IPS-20b (cell line): Measurements from ENCODE around the gene AVP.
"Not testable (repeated sequence)": the region's sequence is repeated elsewhere in the genome, so short reads cannot be mapped to it uniquely, and the experiment has no call there.

Source experiments
- H3K27ac ChIP-seq: one replicate; pipeline ENCODE4 v1.5.1; 2013; ENCODE audit warnings: low read length
- H3K27me3 ChIP-seq: 2 replicates; pipeline ENCODE4 v1.6.1; 2013; ENCODE audit warnings: mild to moderate bottlenecking, low read length, inconsistent platforms; ENCODE audit not compliant: insufficient read depth
- H3K36me3 ChIP-seq: 2 replicates; pipeline ENCODE4 v1.6.1; 2013; ENCODE audit warnings: low read depth, mild to moderate bottlenecking, inconsistent platforms, low read length, moderate library complexity; ENCODE audit not compliant: insufficient read depth
- H3K4me1 ChIP-seq: 2 replicates; pipeline ENCODE4 v1.6.1; 2013; ENCODE audit warnings: mild to moderate bottlenecking, control low read depth, inconsistent platforms, low read length, moderate library complexity; ENCODE audit not compliant: insufficient read depth
- H3K4me3 ChIP-seq: 2 replicates; pipeline ENCODE4 v1.5.1; 2013; ENCODE audit warnings: mild to moderate bottlenecking, low read length, inconsistent platforms
- H3K9ac ChIP-seq: 2 replicates; pipeline ENCODE4 v1.6.1; 2013; ENCODE audit warnings: low read depth, mild to moderate bottlenecking, inconsistent platforms, low read length, moderate library complexity
- H3K9me3 ChIP-seq: 2 replicates; pipeline ENCODE4 v1.6.1; 2013; ENCODE audit warnings: mild to moderate bottlenecking, low read depth, low read length, inconsistent platforms; ENCODE audit not compliant: insufficient read depth

The AVP gene

GRCh38 chr20:3121955-3122610 is 37.6 kb upstream of the AVP start:
- H3K27ac ChIP-seq = no peak overlapping the region
- H3K27me3 ChIP-seq = no peaks in the 10 kb centered on the region
- no peak overlapping the region for H3K9ac ChIP-seq
- peaks cover 19% of the 10 kb centered on the region for H3K9me3 ChIP-seq
- H3K36me3 ChIP-seq = peaks cover 33% of the 10 kb centered on the region
- no peak overlapping the region for H3K4me3 ChIP-seq
- no peaks in the 10 kb centered on the region for H3K4me1 ChIP-seq

GRCh38 chr20:3121271-3121911 is 36.9 kb upstream of the AVP start:
- H3K27ac ChIP-seq = no peak overlapping the region
- no peak overlapping the region for H3K4me3 ChIP-seq
- H3K36me3 ChIP-seq = peaks cover 33% of the 10 kb centered on the region
- no peak overlapping the region for H3K9ac ChIP-seq
- no peaks in the 10 kb centered on the region for H3K27me3 ChIP-seq
- no peaks in the 10 kb centered on the region for H3K4me1 ChIP-seq
- H3K9me3 ChIP-seq = peaks cover 19% of the 10 kb centered on the region

- H3K9me3 ChIP-seq = peaks cover 19% of the 10 kb centered on the region
- H3K9ac ChIP-seq = no peak overlapping the region
- H3K27me3 ChIP-seq = no peaks in the 10 kb centered on the region
- no peak overlapping the region for H3K27ac ChIP-seq
- H3K4me1 ChIP-seq = no peaks in the 10 kb centered on the region
- H3K36me3 ChIP-seq = peaks cover 33% of the 10 kb centered on the region
- H3K4me3 ChIP-seq = no peak overlapping the region
Observed at GRCh38 chr20:3119044-3119443, 34.5 kb upstream of the AVP start.

GRCh38 chr20:3117839-3118379 is 33.4 kb upstream of the AVP start:
- H3K4me3 ChIP-seq, H3K9ac ChIP-seq, H3K4me1 ChIP-seq, H3K9me3 ChIP-seq, H3K27me3 ChIP-seq, H3K27ac ChIP-seq: not testable (repeated sequence)
- peaks cover 27% of the 10 kb centered on the region for H3K36me3 ChIP-seq

GRCh38 chr20:3116341-3116740 is 31.8 kb upstream of the AVP start:
- peaks cover 11% of the 10 kb centered on the region for H3K36me3 ChIP-seq
- no peaks in the 10 kb centered on the region for H3K4me1 ChIP-seq
- no peaks in the 10 kb centered on the region for H3K27me3 ChIP-seq
- H3K9me3 ChIP-seq = no peaks in the 10 kb centered on the region
- no peak overlapping the region for H3K9ac ChIP-seq
- H3K27ac ChIP-seq = no peak overlapping the region
- H3K4me3 ChIP-seq = no peak overlapping the region

GRCh38 chr20:3115190-3116107 is 30.9 kb upstream of the AVP start:
- Histone ChIP-seq H3K27ac (no peak overlapping the region), H3K36me3 (peaks cover 4% of the 10 kb centered on the region; the same call in 1 of the 2 replicates), H3K9me3 (no peaks in the 10 kb centered on the region)

GRCh38 chr20:3111995-3112394 is 27.5 kb upstream of the AVP start:
- Histone ChIP-seq H3K9ac (no peak overlapping the region), H3K27me3 (no peaks in the 10 kb centered on the region), H3K27ac (no peak overlapping the region), H3K4me1 (no peaks in the 10 kb centered on the region), H3K9me3 (no peaks in the 10 kb centered on the region), H3K4me3 (no peak overlapping the region), H3K36me3 (no peaks in the 10 kb centered on the region)

More at GRCh38 chr20:3115190-3116107, 30.9 kb upstream of the AVP start:
- Histone ChIP-seq H3K4me1 (no peaks in the 10 kb centered on the region), H3K9ac (no peak overlapping the region), H3K4me3 (no peak overlapping the region), H3K27me3 (no peaks in the 10 kb centered on the region)

GRCh38 chr20:3111507-3111906 is 27.0 kb upstream of the AVP start:
- Histone ChIP-seq H3K9me3 (no peaks in the 10 kb centered on the region), H3K27ac (no peak overlapping the region), H3K36me3 (no peaks in the 10 kb centered on the region), H3K4me3 (no peak overlapping the region), H3K27me3 (no peaks in the 10 kb centered on the region), H3K9ac (no peak overlapping the region), H3K4me1 (no peaks in the 10 kb centered on the region)

GRCh38 chr20:3109350-3110302 is 25.1 kb upstream of the AVP start:
- H3K27me3 ChIP-seq = no peaks in the 10 kb centered on the region
- H3K9me3 ChIP-seq = no peaks in the 10 kb centered on the region
- H3K27ac ChIP-seq = no peak overlapping the region
- H3K4me3 ChIP-seq = no peak overlapping the region
- H3K4me1 ChIP-seq = no peaks in the 10 kb centered on the region
- no peak overlapping the region for H3K9ac ChIP-seq
- no peaks in the 10 kb centered on the region for H3K36me3 ChIP-seq

GRCh38 chr20:3107464-3108025 is 23.0 kb upstream of the AVP start:
- no peaks in the 10 kb centered on the region for H3K27me3 ChIP-seq
- H3K4me3 ChIP-seq = no peak overlapping the region
- no peak overlapping the region for H3K27ac ChIP-seq
- no peak overlapping the region for H3K9ac ChIP-seq
- H3K36me3 ChIP-seq = no peaks in the 10 kb centered on the region
- no peaks in the 10 kb centered on the region for H3K9me3 ChIP-seq
- no peaks in the 10 kb centered on the region for H3K4me1 ChIP-seq
